ENCODE measurements around the gene ADO. TPM values are rescaled to one million over a fixed set of nuclear protein-coding genes. Genes with fewer than 3 reads are reported as not detected.

Gene ADO
- total RNA-seq (10 to 100 TPM; 16.3 to 21.2 (median 19.7) TPM), polyA plus RNA-seq (10 to 100 TPM in 2 of 3 donors, 1 to 10 TPM in 1; 9.0 to 12.9 (median 10.3) TPM)
- long read RNA-seq, donor 1, transcript ADO-201 (1 exons, 3,627 nt) = major isoform, 42 of 42 reads
- long read RNA-seq, donor 1, partial matches to known transcripts = 0 of 42 reads
- long read RNA-seq, donor 1, other reads (novel, unspliced or antisense) = 0 of 42 reads
- long read RNA-seq, donor 2, transcript ADO-201 (1 exons, 3,627 nt) = major isoform, 27 of 27 reads
- long read RNA-seq, donor 2, partial matches to known transcripts = 0 of 27 reads
- long read RNA-seq, donor 2, other reads (novel, unspliced or antisense) = 0 of 27 reads

DNA sequence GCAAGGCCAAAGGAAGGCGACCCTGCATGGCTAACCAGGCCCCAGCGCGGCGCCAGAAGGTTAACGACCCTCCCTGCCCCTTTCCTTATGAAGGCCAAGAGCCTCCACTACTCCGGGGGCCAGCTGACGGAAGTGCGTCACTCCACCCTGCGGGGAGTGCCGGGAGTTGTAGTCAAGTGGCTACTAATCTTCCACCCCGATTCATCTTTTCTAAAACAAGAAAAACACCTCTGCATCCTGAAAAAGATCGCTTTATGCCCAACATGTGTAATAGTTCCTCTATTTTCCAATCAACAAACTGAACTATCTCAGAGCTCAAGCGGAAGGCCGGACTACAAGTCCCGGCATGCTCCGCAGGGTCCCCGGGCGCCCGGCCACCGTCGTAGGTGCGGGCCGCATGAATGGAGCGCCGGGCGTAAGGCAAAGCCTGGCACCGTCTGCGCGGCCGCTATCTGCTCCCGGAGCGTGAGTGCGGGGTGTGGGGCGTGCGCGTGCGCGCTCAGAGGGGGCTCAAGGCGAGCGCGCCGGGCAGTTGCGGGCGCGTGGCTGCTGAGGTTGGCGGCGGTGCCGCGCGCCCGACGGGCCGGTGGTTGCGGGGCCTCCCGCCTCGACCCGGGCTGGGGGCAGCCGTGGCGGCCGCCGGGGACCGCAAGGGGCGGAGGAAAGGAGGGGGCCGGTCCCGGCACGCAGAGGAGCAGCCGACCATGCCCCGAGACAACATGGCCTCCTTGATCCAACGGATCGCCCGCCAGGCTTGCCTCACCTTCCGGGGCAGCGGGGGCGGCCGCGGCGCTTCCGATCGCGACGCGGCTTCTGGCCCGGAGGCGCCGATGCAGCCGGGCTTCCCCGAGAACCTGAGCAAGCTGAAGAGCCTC lies at the start of gene ADO:
TSS of gene ADO (plus strand) at position 365 of the 875 bp plus-strand sequence. CDS start at position 705, 340 bp downstream.
- peak; percentile 96 for DNase-seq
- Histone ChIP-seq H3K4me1 (peaks cover 19 to 57% (median 42%) of the 10 kb centered on the region in 6 donors), H3K4me3 (peak within 1 kb of the TSS; percentile 84 to 95 (median 88)), H3K27ac (peak within 1 kb of the TSS; percentile 92 to 99 (median 98)), H3K27me3 (replicated peaks in 1 of 7) (no peaks in the 10 kb centered on the region), H3K9me3 (no peaks in the 10 kb centered on the region), H3K36me3 (peaks cover 0 to 14% (median 0%) of the 10 kb centered on the region in 6 donors)
- 0 to 1% (median 0%) methylated on average over 39 to 87 of the region's 87 CpGs for WGBS, 5 donors
- intact Hi-C loops (cut with DNase I; ENCODE audit: low total_unique reads) = no loop called here
- TF ChIP-seq POLR2A (IDR thresholded peaks at IDR 0.05) (peak in 2 of 3 donors; percentile 15 to 65), POLR2AphosphoS5 (IDR thresholded peaks at IDR 0.05) (peak; percentile 83 to 92 (median 90))
- TF ChIP-seq, protein P1, sequence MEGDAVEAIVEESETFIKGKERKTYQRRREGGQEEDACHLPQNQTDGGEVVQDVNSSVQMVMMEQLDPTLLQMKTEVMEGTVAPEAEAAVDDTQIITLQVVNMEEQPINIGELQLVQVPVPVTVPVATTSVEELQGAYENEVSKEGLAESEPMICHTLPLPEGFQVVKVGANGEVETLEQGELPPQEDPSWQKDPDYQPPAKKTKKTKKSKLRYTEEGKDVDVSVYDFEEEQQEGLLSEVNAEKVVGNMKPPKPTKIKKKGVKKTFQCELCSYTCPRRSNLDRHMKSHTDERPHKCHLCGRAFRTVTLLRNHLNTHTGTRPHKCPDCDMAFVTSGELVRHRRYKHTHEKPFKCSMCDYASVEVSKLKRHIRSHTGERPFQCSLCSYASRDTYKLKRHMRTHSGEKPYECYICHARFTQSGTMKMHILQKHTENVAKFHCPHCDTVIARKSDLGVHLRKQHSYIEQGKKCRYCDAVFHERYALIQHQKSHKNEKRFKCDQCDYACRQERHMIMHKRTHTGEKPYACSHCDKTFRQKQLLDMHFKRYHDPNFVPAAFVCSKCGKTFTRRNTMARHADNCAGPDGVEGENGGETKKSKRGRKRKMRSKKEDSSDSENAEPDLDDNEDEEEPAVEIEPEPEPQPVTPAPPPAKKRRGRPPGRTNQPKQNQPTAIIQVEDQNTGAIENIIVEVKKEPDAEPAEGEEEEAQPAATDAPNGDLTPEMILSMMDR (IDR thresholded peaks at IDR 0.05 in 8 of 11, conservative IDR thresholded peaks at IDR 0.05 in 3 of 11) = peak in 2 of 11 experiments; percentile 13 to 23

DNA sequence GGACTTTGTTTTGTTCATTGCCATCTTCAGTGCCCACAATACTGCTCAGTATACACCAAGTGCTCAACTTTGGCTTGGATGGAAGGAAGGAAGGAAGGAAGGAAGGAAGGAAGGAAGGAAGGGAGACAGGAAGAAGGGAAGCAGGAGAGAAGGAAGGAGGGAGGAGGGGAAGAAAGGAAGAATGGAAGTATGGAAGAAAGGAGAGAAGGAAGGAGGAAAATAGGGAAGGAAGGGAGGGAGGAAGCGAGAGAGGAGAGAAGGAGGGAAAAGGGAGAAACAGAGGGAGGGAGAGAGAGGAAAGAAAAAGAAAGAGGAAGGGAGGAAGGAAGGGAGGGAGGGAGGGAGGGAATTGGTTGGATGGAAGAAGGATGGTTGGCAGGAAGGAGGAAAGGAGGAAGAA lies 49.6 kb upstream of the ADO start:
- Histone ChIP-seq H3K9me3 (no peaks in the 10 kb centered on the region), H3K4me1 (peaks cover 0 to 22% (median 10%) of the 10 kb centered on the region in 6 donors), H3K27ac (no peak overlapping the region), H3K4me3 (no peak overlapping the region), H3K36me3 (no peaks in the 10 kb centered on the region), H3K27me3 (replicated peaks in 1 of 7) (no peaks in the 10 kb centered on the region)
- intact Hi-C loops (cut with DNase I; ENCODE audit: low total_unique reads) = no loop called here
- TF ChIP-seq POLR2AphosphoS5 (IDR thresholded peaks at IDR 0.05) (no peak), POLR2A (IDR thresholded peaks at IDR 0.05) (no peak)
- TF ChIP-seq, protein P1 (IDR thresholded peaks at IDR 0.05 in 8 of 11, conservative IDR thresholded peaks at IDR 0.05 in 3 of 11) = no peak
- 84 to 100% (median 90%) methylated on average over 1 of the region's 1 CpG for WGBS, 5 donors
- DNase-seq = no peak

DNA sequence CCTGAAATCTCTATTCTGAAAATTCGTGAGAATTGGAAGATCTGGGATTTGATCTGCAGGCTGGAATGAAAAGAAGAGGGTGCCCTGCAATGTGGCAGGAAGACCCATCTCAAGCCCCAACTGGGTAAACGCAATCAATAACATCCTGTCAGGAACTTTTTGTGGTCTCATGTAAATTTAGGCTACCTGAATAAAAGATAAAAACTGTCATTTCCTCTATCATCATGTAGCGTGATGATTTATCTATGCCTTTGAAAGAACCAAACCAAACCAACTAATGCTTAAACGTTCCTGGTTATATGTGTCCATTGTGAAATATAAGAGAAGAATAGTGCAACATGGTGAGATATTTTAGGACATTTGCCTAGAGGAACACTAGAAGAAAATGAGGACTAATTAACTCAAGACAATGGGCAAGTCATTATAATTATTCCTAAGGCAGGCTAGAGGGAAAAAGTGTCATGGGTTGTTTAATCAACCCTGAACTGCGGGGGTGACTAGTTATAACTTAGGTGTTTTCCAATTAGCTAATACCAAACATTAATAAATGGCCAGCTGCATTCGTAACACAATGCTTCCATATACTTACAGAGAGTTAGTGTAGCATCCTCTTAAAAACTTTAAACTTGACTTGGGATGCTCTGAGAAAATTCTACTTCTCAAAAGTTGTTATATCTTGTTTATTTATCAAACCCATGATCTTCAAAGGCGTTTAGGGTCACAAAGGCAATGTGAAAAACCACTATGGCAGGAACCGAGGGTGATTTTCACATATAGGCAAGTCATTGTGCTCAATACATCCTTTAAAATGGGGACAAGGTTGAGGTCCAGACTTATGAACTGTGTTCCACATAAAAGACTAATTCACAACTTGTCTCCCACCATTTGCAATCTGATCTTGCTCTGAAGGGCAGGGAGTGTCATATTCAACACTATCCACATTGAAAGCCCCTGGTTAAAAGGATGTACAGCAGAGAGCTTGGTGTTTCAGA lies 48.6 kb upstream of the ADO start:
- Histone ChIP-seq H3K27ac (peak overlapping the region in 1 of 8 donors; percentile 31), H3K27me3 (replicated peaks in 1 of 7) (no peaks in the 10 kb centered on the region), H3K4me1 (peaks cover 0 to 32% (median 17%) of the 10 kb centered on the region in 6 donors), H3K4me3 (no peak overlapping the region), H3K9me3 (no peaks in the 10 kb centered on the region), H3K36me3 (no peaks in the 10 kb centered on the region)
- WGBS, 5 donors = 54 to 64% (median 59%) methylated on average over 8 of the region's 8 CpGs
- no peak for TF ChIP-seq POLR2AphosphoS5 (IDR thresholded peaks at IDR 0.05)
- no peak for TF ChIP-seq POLR2A (IDR thresholded peaks at IDR 0.05)
- TF ChIP-seq, protein P1 (IDR thresholded peaks at IDR 0.05 in 8 of 11, conservative IDR thresholded peaks at IDR 0.05 in 3 of 11) = no peak
- no peak for DNase-seq
- intact Hi-C loops (cut with DNase I; ENCODE audit: low total_unique reads) = no loop called here
